ACHN (cell line): ENCODE measurements around the gene NIP7.
"Not testable (repeated sequence)": the region's sequence is repeated elsewhere in the genome, so short reads cannot be mapped to it uniquely, and the experiment has no call there.

Experiments used
- DNase-seq: peaks from one replicate; pipeline ENCODE4 v3.0.0-alpha.2; 2015
- in situ Hi-C: cut with HindIII; loops from 2 replicates; pipeline ENCODE4 v1.10.0; 2017; ENCODE audit warnings: low sequenced_read_pairs, low pct_ligation_motif_present, low pct_unique_long_range_greater_than_20kb

NIP7 gene

DNA sequence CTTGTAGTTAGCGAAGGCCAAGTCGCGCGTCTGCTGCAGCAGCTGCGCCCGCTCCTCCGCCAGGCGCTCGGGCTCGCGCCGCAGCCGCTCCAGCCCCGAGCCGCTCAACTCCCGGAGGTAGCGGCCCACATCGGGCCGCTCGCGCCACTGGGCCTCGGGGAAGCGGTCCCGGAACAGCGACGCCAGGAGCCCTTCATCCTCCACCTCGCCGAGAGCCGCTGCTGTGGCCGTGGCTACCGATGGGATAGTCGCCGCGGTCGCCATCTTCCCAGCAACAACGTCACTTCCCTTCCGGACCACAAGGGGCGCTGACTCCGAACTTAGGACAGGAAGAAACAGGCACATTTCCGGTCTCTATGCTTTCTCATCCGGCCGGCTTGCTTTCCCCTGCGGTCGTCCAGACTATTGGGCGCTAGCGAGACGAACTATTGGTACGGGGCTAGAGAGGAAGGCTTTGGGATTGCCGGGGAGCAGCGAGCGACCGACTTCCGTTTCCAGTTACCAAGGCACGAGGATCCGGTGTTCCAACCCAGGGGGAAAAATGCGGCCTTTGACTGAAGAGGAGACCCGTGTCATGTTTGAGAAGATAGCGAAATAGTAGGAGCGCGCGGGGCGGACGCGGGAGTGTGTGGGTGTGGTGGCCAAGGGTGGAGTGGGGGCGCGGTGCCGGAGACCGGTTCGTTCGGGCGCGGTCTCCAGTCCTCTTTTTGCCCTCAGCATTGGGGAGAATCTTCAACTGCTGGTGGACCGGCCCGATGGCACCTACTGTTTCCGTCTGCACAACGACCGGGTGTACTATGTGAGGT is at the start of gene NIP7, which contains the start of gene COG8:
NIP7 (plus strand) TSS at position 484 of the 806 bp plus-strand sequence; CDS start at position 542, 58 bp downstream.
COG8 (minus strand) TSS at position 276 of the 806 bp plus-strand sequence; CDS start at position 264, 12 bp downstream.
- DNase-seq = peak; percentile 100
- in situ Hi-C loops = no loop called here

DNA sequence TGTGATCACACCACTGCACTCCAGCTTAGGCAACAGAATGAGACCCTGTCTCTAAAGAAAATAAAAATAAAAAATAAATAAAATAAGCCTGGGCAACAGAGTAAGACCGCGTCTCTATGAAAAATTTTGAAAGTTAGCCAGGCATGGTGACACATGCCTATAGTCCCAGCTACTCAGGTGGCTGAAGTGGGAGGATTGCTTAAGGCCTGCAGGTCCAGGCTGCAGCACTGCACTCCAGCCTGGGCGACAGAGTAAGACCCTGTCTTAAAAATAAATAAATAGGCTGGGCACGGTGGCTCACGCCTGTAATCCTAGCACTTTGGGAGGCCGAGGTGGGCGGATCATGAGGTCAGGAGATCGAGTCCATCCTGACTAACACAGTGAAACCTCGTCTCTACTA is 47.9 kb upstream of the NIP7 start:
- DNase-seq, in situ Hi-C loops: not testable (repeated sequence)

DNA sequence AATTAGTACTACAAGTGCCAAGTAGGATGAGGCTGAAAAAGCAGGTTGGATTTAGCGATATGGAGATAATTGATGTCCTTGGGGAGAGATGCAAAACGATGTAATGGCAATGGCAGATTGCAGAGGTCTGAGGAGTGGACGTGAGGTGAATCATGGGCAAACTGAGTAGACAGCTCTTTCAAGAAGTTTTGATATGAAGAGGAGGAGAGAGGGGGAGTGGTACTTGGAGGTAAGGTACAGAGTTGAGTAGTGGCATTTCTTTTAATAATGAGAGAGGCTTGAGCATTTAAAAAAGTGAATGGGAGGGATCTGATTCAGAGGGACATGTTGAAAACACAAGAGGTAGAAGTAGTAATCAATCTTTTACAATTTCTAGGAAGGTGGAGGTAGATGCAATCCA is 46.2 kb upstream of the NIP7 start:
- no peak for DNase-seq
- in situ Hi-C loops = no loop called here

DNA sequence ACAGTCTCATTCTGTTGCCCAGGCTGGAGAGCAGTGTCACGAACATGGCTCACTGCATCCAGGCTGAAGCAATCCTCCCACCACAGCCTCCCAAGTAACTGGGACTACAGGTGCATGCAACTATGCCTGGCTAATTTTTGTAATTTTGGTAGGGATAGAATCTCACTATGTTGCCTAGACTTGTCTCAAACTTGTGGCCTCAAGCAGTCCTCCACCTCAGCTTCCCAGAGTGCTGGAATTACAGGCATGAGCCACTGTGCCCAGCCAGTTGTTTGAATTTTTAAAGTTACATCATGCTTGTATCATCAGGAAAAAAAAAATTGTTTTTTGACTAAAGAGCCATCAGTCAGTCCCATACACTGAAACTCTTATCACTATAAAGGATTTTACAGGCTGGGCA is 45.5 kb upstream of the NIP7 start:
- in situ Hi-C loops = no loop called here
- DNase-seq = no peak

DNA sequence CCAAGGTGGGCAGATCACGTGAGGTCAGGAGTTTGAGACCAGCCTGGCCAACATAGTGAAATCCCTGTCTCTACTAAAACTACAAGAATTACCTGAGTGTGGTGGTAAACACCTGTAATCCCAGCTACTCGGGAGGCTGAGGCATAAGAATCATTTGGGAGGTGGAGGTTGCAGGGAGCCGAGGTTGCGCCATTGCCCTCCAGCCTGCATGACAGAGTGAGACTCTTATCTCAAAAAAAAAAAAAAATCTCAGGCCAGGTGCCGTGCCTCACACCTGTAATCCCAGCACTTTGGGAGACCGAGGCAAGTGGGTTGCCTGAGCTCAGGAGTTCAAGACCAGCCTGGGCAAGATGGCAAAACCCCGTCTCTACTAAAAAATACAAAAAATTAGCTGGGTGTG is 42.8 kb upstream of the NIP7 start:
- not testable (repeated sequence) for DNase-seq

DNA sequence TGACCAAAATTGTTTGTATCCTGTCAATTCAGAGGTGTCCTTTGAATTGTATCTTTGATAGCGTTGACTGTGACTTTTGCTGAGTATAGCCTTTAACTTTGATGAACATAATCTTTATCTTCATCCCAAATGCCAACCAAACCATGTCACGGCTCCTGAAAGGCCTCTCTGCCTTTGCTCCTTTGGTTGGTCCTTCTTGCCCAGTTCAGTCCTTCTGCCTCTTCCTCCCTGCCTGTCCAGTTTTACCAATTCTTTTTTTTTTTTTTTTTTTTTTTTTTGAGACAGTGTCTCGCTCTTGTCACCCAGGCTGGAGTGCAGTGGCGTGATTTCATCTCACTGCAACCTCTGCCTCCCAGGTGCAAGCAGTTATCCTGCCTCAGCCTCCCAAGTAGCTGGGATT is 41.3 kb upstream of the NIP7 start:
- DNase-seq = no peak
- in situ Hi-C loops = no loop called here

More for the DNA sequence above, 42.8 kb upstream of the NIP7 start:
- in situ Hi-C loops = not testable (repeated sequence)

DNA sequence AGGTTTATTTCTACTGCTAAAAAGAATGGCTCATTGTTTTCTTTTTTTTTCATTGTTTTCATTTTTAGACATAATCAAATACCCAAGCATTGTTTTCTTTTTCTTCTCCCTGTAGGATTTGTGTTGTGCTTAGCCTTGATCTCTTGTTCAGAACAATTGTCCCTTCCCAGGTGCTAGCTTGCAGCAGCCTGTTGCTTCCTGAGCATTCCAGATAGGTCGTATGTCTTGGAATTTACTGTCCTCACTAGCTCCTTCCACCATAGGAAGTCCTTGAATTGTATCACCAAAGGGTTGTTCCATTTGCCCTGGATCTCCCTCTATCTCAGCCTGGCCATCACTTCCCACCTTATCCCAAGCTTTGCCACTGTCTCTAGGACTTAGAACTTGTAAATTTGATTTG is 38.4 kb upstream of the NIP7 start:
- in situ Hi-C loops = no loop called here

DNA sequence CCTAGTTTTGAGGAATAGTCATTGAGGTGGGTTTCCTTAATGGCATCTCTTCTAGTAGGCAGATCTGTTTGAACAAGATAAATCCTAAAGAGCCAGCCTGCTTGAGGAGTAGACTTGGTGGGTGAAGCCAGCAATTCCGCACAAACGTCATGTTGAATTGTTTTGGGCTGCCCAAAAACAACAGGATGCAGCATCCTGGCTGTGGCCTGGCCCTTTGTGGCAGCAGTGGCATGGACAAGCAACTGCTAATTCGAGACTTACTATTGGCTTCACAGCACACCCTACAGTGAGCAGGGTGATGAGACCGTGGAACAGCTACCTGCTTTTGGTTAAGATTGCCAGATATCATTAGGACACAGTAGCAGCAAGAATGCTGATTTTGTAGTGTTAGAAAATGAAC is 37.7 kb upstream of the NIP7 start:
- DNase-seq = no peak
- in situ Hi-C loops = no loop called here

More for the DNA sequence above, 38.4 kb upstream of the NIP7 start:
- no peak for DNase-seq

DNA sequence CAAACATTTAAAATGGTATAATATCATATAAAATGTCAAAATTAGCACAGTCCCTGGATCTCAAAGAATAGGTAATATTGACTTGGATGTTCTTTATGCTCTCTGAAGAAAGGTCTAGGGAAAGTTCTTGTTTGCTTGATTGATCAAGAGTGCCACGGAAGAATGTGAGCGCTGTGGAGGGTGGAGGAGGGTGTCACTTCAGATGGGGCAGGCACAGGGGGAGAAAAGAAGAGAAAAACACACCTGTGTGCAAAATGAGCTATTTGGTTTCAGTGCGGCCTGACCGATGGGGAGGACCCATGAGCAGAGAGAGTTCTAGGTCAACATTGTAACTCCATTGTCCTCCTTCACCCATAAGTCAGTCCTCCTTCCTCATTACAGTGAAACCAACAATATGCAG is 37.3 kb upstream of the NIP7 start:
- in situ Hi-C loops = no loop called here

DNA sequence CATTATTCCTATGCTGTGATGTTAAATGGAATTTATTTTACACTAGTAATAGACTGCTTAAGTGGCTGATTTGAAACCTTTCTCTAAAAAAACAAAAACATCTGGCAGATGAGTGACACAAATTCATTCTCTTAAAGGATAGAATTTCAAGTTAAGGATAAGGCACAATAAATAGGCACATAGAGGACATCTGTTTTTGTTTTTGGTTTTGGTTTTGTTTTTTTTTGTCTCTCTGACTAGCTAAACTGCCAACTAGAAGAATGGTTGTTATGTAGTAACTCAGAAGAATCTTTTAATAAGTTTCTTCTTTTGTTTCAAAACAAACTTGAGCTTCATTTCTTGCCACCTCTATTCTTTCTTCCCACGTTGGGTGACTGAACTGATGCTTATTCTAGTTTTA is 33.5 kb upstream of the NIP7 start:
- no peak for DNase-seq
- in situ Hi-C loops = no loop called here

More for the DNA sequence above, 37.3 kb upstream of the NIP7 start:
- no peak for DNase-seq

DNA sequence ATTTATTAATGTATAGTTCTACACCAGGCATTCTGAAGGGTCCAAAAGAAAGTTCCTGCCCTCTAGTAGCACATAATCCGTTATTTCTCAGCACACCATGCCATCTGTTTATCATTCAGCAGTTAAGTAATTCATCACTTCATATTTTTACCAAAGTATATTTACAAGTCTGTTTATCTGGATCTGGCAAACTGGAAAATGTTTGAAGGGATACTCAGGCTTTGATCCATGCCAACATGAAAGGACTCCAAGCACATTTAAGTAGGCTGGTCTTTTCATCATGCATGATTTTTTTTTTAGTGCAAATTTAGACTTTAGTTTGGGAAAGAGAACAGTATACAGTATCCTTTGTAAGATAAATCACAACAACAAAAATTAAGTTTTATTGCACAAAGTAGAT is 32.5 kb upstream of the NIP7 start:
- in situ Hi-C loops = no loop called here
- no peak for DNase-seq

DNA sequence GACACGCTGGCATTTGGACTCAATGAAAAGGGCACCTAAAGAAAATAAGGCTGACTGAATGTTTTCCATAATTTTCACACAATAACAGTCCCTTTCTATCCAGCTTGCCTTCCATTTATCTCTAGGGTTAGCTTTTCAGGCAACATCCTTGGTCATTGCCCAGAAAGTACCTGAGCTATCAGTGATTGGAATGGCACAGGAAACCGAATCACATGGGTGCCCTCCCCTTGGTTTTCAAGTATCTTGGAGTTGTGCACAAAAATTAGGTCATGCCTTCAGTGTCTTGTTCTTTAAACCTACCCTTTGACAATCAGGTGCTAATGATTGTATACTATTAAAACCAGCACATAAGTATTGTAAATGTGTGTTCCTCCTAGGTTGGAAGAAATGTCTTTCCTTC is 31.7 kb upstream of the NIP7 start:
- DNase-seq = no peak
- in situ Hi-C loops = no loop called here

DNA sequence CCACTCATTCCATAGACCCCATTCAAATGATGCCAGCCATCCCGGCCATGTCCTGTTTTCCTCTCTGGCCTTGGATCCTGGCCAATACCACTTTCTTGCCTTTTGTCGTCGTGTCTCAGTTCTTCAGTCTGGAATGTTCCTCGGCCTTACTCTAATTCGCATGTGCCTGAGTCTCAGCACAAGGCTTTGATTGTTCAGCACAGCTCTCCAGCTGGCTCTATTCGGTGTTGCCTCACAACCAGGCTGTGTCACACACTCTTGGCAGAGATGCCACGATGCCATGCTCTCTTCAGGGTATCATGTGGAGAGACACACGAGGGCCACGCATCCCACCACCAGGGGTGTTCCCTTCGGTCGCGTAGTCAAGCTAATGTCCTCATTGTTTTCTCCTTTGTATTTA is 30.3 kb upstream of the NIP7 start:
- in situ Hi-C loops = no loop called here
- DNase-seq = no peak

DNA sequence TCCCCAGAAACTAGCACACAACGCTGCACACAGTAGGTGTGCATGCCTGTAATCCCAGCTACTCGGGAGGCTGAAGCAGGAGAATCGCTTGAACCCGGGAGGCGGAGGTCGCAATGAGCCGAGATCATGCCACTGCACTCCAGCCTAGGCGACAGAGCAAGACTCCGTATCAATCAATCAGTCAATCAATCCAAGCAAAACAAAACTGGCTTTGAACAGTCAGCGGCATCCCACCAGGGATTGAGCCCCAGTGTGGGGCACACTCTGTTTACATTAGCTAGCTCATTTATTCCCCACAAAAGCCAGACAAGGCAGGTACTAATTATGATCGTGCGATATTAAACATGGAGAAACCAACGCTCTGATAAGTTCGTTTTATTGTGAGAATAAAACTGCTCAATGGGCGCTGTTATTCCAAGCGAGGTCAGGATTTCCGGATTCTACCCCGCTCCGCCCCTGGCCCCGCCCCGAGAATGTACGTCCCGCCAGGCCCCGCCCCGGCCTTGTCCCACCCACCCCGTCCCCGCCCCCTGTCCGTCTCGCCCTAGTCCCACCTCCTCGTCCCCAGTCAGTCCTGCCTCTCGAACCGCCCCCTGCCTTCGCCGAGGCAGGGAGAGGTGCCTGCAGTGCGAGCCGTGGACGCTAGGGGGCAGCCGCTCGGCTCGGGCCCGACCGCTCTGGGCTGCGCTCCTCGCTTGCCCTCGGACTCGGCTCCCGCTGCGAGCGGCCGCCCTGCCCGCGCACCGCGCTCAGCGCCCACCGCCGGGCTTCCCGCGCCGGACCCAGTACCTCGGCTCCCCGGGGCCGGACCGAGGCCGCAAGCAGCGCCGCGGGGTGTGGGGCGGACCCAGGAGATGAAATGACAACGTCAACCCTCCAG is 28.7 kb upstream of the NIP7 start, which contains the start of gene VPS4A:
VPS4A (plus strand) TSS at position 698 of the 880 bp plus-strand sequence; CDS start at position 860, 162 bp downstream.
- in situ Hi-C loops = no loop called here
- peak; percentile 96 for DNase-seq

DNA sequence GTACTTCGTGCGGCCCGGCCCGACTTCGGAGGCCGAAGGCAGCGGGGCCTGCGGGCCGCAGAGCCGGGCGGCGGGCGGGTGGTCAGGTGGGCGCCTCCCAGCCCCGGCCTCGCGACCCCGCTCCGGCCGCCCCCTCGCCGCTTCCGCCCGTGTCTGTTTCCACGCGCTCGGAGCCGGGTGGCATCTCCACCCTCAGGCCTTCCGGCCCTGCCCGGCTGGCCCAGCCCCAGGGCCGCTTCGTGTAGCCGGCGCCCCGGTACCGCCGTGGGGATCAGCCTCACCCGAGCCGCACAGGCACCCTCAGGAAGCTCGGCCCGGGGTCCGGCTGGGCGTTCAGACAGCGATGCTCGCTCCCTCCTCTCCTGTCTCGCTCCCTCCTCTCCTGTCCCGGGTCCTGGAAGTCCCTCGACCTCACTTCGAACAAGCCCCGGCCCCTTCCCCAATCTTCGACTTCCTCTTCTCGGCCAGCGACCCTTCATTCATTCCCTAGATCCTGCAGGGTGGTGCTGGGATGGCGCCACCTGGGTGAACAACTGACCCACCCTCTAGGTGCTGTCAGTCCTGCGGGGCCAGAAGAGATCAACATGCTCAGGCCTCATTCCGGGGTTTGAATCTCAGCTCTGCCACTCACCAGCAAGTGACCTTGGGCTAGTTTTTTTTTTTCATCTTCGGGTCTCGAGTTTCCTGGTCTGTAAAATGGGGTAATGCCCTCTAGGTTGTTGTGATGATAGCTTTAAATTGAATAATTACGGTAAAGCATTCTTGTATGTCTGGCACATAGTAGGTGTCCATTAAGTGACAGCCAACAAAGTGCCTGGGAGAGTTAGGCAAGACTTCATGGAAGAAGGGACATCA is 27.8 kb upstream of the NIP7 start:
- in situ Hi-C loops = no loop called here
- DNase-seq = peak; percentile 55

DNA sequence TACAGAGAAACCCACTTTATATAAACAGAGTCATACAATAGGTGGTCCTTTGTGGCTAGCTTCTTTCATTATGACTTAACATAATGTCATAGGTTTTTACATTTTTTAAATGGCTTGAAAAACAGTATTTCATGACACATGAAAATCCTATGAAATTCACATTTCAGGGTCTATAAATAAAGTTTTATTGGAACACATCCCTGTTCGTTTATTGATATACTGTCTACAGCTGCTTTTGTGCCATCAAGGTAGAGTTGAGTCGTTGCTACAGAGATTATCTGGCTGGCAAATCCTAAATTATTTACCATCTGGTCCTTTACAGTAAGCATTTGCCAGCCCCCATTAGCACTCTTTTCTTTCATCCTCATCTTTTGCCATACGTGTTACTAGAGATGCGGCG is 26.1 kb upstream of the NIP7 start:
- DNase-seq = no peak
- in situ Hi-C loops = no loop called here

DNA sequence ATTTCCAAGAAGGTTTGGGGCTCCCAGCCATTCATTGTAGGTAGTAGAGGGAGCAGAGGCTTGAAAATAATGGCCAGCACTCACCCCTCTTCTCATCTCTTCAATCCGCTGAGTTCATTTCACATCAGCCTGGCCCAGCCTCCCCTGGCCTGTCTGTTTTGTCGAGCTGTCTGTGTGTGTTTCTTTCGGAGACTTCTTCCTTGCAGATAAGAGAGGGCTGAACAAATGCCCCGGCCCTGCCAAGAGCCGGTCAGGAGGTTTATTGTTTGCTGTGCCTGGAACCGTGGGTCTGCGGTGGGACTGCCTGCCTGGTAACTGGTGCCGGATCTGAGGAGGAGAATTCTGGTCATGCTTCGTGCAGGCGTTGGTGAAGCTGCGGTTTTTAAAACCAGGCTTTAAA is 25.0 kb upstream of the NIP7 start:
- no peak for DNase-seq
- in situ Hi-C loops = no loop called here

DNA sequence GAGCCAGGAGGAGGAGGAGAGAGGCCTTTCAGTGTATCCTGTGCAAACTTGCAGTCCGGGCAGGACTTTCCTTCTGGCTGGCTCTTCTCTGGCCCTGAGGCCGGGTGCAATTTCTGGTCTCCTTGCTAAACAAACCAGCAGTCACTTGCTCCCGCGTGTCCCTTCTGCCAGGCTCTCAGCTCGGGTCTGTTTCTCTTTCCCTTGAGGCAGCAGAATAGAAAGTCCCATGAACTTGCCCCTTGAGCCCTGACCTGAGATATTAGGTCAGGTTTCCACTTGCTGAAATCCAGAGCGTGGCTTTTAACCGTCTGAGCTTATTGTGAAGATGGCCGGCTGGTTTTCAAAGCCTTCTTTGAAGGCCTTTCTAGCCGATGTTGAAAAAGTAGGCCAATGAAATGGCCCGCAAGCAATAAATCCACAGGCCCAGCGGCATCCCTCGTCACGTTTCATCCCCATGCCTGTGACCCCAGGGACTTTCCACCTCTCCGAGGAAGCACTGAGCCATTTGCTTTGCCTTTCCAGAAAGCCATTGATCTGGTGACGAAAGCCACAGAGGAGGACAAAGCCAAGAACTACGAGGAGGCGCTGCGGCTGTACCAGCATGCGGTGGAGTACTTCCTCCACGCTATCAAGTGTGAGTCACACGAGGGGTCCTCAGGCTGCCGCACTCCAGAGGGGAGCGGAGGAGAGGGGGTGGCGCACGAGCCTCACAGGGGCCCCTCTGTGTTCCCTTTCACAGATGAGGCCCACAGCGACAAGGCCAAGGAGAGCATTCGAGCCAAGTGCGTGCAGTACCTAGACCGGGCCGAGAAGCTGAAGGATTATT is 23.9 kb upstream of the NIP7 start:
- DNase-seq = no peak
- in situ Hi-C loops = no loop called here
